T-cell (primary cell): Measurements from ENCODE around the gene GMPS. TPM values are rescaled to one million over a fixed set of nuclear protein-coding genes. Genes with fewer than 3 reads are reported as not detected.
"Not testable (repeated sequence)": the region's sequence is repeated elsewhere in the genome, so short reads cannot be mapped to it uniquely, and the experiment has no call there.

Experiments used
- ATAC-seq, 4 experiments: fragments of 200-7000 bp in 3 of 4; fragments of 150-1000 bp in 1 of 4; cut with Tn5 transposase; replicated peaks in 1 of 4; 1 replicate in 3 of 4; 2 replicates in 1 of 4; pipeline ENCODE4 v1.10.0; 2021; ENCODE audit warnings: moderate library complexity in 3 of 4, mild to moderate bottlenecking in 2 of 4, moderate number of reproducible peaks in 1 of 4
- CTCF ChIA-PET, 2 donors: fragments of 300-600 bp; sonication (Branson Sonifier 250); formaldehyde crosslinking; loops; one replicate each; lab custom pipeline; 2022; ENCODE audit warnings: antibody characterized with exemption in 2 of 2; lab: Charles Lee
- POLR2A ChIA-PET, 2 donors: fragments of 300-600 bp; sonication (Branson Sonifier 250); formaldehyde crosslinking; loops; one replicate each; lab custom pipeline; 2022; ENCODE audit warnings: antibody characterized with exemption in 2 of 2; lab: Charles Lee
- DNase-seq, 35 experiments: peaks; one replicate each; pipeline versions ENCODE4 v3.0.0 to v3.0.0-alpha.2; 2013 to 2023
- H3K27ac ChIP-seq: one replicate; pipeline ENCODE4 v1.5.1; 2013; ENCODE audit warnings: low read length
- H3K27me3 ChIP-seq, 2 experiments: replicated peaks in 1 of 2; 1 replicate in 1 of 2; 2 replicates in 1 of 2; pipeline versions ENCODE4 v1.6.1 to v1.7.0; 2013; ENCODE audit warnings: low read length in 1 of 2, mixed read lengths in 1 of 2; ENCODE audit not compliant: control insufficient read depth in 2 of 2, insufficient read depth in 2 of 2; ENCODE audit errors: extremely low read depth in 1 of 2
- H3K36me3 ChIP-seq, 2 donors: 1 replicate in 1 of 2; 2 replicates in 1 of 2; pipeline versions ENCODE4 v1.6.1 to v1.7.0; 2013; ENCODE audit warnings: low read length in 1 of 2; ENCODE audit not compliant: control insufficient read depth in 2 of 2, insufficient read depth in 1 of 2; ENCODE audit errors: extremely low read depth in 1 of 2
- H3K4me1 ChIP-seq, 2 experiments: 1 replicate in 1 of 2; 2 replicates in 1 of 2; pipeline versions ENCODE4 v1.6.1 to v1.7.0; 2013; ENCODE audit warnings: low read length in 2 of 2, mixed read lengths in 1 of 2; ENCODE audit not compliant: insufficient read depth in 2 of 2, control insufficient read depth in 1 of 2; ENCODE audit errors: extremely low read depth in 1 of 2
- H3K4me3 ChIP-seq, 2 donors: 1 replicate in 1 of 2; 2 replicates in 1 of 2; pipeline versions ENCODE4 v1.5.1 to v1.7.0; 2013; ENCODE audit warnings: mild to moderate bottlenecking in 2 of 2, low read length in 1 of 2, moderate library complexity in 1 of 2; ENCODE audit not compliant: control insufficient read depth in 1 of 2; ENCODE audit errors: extremely low read depth in 1 of 2
- H3K9me3 ChIP-seq: 2 replicates; pipeline ENCODE4 v1.7.0; 2013
- H3K27ac Mint-ChIP-seq, 2 donors: one replicate each; pipeline ENCODE4 v1.8.0; 2020 to 2021; ENCODE audit warnings: mild to moderate bottlenecking in 2 of 2, mixed read lengths in 2 of 2
- H3K27me3 Mint-ChIP-seq, 2 donors: one replicate each; pipeline ENCODE4 v1.8.0; 2021 to 2022; ENCODE audit warnings: mixed read lengths in 2 of 2
- H3K36me3 Mint-ChIP-seq: one replicate; pipeline ENCODE4 v1.8.0; 2021; ENCODE audit warnings: mixed read lengths
- H3K4me1 Mint-ChIP-seq, 3 donors: one replicate each; pipeline ENCODE4 v1.8.0; 2020 to 2022; ENCODE audit warnings: mixed read lengths in 3 of 3, mild to moderate bottlenecking in 1 of 3
- H3K4me3 Mint-ChIP-seq, 3 donors: one replicate each; pipeline ENCODE4 v1.8.0; 2020 to 2022; ENCODE audit warnings: mild to moderate bottlenecking in 3 of 3, mixed read lengths in 3 of 3, moderate library complexity in 3 of 3
- H3K9me3 Mint-ChIP-seq, 3 donors: one replicate each; pipeline ENCODE4 v1.8.0; 2020 to 2022; ENCODE audit warnings: mixed read lengths in 3 of 3
- WGBS: methylation state at CpG from one replicate; pipeline ENCODE4 v1.1.5; 2013; ENCODE audit warnings: missing lambda C conversion rate; ENCODE audit not compliant: insufficient coverage; 5-methylcytosine and 5-hydroxymethylcytosine counted together
- total RNA-seq, 35 experiments: library from RNA in 6 of 35; stranded (reverse) in 6 of 35; fragments of 120-200 nt in 1 of 35; gene quantifications; one replicate each; pipeline versions ENCODE4 v1.2.1 to v1.2.4 and lab custom pipeline; 2013 to 2026

The GMPS gene
- total RNA-seq, 5 donors from 2014 or later (not counting 1 experiment from before 2014, with no cell fraction given): 37.4 to 44.1 (median 40.6) TPM

DNA sequence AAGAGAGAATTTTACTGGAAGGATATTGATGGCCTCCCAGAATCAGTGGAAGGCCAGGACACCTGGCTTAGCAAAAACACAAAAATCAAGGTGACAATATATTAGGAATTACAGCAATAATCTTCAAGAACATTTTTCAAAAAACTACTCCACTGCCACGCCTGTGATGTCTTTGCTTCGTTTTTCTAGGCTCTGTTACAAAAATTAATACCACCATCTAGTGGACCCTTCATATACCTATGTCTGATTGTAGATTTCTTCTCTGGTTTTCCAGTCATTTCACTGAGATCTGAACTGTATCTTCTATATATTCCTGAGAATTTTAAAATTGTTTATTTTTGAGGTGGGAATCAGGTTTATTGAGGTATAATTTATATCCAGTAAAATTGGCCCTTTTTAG lies 10.6 kb upstream of the GMPS start:
- CTCF ChIA-PET: no interaction called here

DNA sequence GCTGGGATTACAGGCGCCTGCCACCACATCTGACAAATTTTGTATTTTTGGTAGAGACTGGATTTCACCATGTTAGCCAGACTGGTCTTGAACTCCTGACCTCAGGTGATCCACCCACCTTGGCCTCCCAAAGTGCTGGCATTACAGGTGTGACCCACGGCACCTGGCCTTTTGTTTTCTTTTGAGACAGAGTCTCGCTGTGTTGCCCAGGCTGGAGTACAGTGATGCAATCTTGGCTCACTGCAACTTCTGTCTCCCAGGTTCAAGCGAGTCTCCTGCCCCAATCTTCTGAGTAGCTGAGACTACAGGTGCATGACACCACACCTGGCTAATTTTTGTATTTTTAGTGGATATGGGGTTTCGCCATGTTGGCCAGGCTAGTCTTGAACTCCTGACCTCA lies 10.0 kb upstream of the GMPS start:
- not testable (repeated sequence) for H3K9me3 ChIP-seq, H3K27ac ChIP-seq, H3K27ac Mint-ChIP-seq, H3K27me3 ChIP-seq, H3K36me3 Mint-ChIP-seq, H3K4me3 Mint-ChIP-seq, H3K4me3 ChIP-seq, H3K9me3 Mint-ChIP-seq, DNase-seq, H3K36me3 ChIP-seq, H3K27me3 Mint-ChIP-seq, ATAC-seq
- 87% methylated on average over 5 of the region's 5 CpGs for WGBS
- peaks cover 0 to 24% (median 16%) of the 10 kb centered on the region in 3 donors for H3K4me1 Mint-ChIP-seq
- H3K4me1 ChIP-seq: peaks cover 0 to 12% of the 10 kb centered on the region in 2 experiments
- ChIA-PET POLR2A (interaction anchor here in 1 of 2 donors (0.6 kb wide), 1 partner anchor 119 kb away, joined by 3 read pairs; no protein-coding TSS in a partner anchor), CTCF (interaction anchor here in 1 of 2 donors (0.6 kb wide), 1 partner anchor 54 kb away, joined by 3 read pairs; the partner anchor contains the start of gene C3orf33)

More for the DNA sequence above, 10.6 kb upstream of the GMPS start:
- H3K4me1 Mint-ChIP-seq: peaks cover 3 to 26% (median 17%) of the 10 kb centered on the region in 3 donors
- DNase-seq (peak in 1 of 35 experiments; percentile 28), ATAC-seq (no peak)
- no peaks in the 10 kb centered on the region for H3K36me3 ChIP-seq
- peaks cover under 1% of the 10 kb centered on the region for H3K36me3 Mint-ChIP-seq
- H3K27ac ChIP-seq: no peak overlapping the region
- peak overlapping the region in 1 of 2 donors; percentile 5 for H3K27ac Mint-ChIP-seq
- no peak overlapping the region for H3K4me3 ChIP-seq
- H3K9me3 Mint-ChIP-seq: no peaks in the 10 kb centered on the region
- H3K4me3 Mint-ChIP-seq: no peak overlapping the region
- no peaks in the 10 kb centered on the region for H3K9me3 ChIP-seq
- no peaks in the 10 kb centered on the region for H3K27me3 Mint-ChIP-seq
- peaks cover 1 to 17% of the 10 kb centered on the region in 2 experiments for H3K4me1 ChIP-seq
- POLR2A ChIA-PET: interaction anchor here in 1 of 2 donors (0.6 kb wide), 1 partner anchor 119 kb away, joined by 3 read pairs; no protein-coding TSS in a partner anchor
- no CpG with 5 or more reads among the region's 2 CpGs for WGBS
- no peaks in the 10 kb centered on the region for H3K27me3 ChIP-seq

DNA sequence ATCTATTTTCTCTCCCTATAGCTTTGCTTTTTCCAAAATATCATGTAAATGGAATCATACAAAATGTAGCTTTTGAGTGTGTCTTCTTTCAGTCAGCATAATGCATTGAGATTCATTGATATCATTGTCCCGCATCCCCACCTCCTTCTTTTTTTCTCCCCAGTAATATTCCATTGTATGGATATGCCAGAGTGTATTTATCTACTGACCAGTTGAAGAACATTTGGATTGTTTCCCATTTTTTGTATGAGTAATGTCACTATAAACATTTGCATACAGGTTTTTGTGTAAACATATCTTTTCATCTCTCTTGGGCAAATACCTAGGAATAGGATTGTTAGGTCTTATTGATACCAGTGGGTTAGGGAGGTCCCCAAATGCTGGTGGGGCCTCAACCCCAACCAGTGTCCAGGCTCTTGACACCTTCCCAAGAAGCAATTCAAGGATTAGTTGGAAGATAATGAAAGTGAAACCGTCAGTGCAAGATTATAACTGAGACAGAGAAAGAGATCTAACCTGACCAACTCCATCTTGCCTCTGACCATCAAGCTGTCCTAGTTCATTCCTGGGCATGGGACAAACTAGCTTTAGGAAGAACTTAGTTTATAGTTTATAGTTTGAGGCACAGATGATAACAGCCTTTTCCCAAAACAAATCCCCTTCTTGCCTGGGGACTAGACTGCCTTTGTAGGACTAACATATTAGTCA lies 8.8 kb upstream of the GMPS start:
- Histone ChIP-seq H3K4me1 (peaks cover 0 to 12% of the 10 kb centered on the region in 2 experiments), H3K27ac (peak overlapping the region; percentile 72), H3K36me3 (no peaks in the 10 kb centered on the region), H3K4me3 (no peak overlapping the region), H3K27me3 (no peaks in the 10 kb centered on the region), H3K9me3 (no peaks in the 10 kb centered on the region)
- H3K9me3 Mint-ChIP-seq: no peaks in the 10 kb centered on the region
- H3K4me3 Mint-ChIP-seq: no peak overlapping the region
- no CpG with 5 or more reads among the region's 2 CpGs for WGBS
- H3K4me1 Mint-ChIP-seq: peaks cover 0 to 24% (median 16%) of the 10 kb centered on the region in 3 donors
- no peaks in the 10 kb centered on the region for H3K36me3 Mint-ChIP-seq
- ChIA-PET POLR2A (no interaction called here), CTCF (interaction anchor here in 1 of 2 donors (1.8 to 2.3 kb wide), 2 partner anchors 10 to 55 kb away, joined by 6 to 13 read pairs; partner anchors contain the start of gene C3orf33)
- ATAC-seq (no peak), DNase-seq (no peak)
- H3K27me3 Mint-ChIP-seq: no peaks in the 10 kb centered on the region
- peak overlapping the region; percentile 82 to 84 for H3K27ac Mint-ChIP-seq

DNA sequence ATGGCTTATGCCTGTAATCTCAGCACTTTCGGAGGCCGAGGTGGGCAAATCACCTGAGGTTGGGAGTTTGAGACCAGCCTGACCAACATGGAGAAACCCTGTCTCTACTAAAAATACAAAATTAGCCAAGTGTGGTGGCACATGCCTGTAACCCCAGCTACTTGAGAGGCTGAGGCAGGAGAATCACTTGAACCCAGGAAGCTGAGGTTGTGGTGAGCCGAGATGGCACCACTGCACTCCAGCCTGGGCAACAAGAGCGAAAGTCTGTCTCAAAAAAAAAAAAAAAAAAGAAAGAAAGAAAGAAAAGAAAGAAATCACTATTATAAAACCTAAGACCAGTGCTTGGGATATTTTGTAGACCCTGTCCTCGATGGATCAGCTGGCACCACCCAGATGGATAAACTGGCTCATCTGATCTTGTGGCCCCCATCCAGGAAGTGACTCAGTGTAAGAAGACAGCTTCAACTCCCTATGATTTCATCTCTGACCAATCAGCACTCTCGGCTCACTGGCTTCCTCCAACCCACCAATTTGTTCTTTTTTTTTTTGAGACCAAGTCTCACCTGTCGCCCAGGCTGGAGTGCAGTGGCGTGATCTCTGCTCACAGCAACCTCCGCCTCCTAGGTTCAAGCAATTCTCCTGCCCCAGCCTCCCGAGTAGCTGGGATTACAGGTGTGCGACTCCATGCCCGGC lies 8.0 kb upstream of the GMPS start:
- CTCF ChIA-PET: interaction anchor here (1.2 to 2.3 kb wide), 3 partner anchors 9 to 57 kb away, joined by 3 to 13 read pairs (median 6); partner anchors contain the start of gene C3orf33 (in 2 of the 2)
- not testable (repeated sequence) for H3K9me3 ChIP-seq, H3K9me3 Mint-ChIP-seq, H3K27me3 Mint-ChIP-seq, H3K36me3 ChIP-seq, H3K36me3 Mint-ChIP-seq, H3K27me3 ChIP-seq
- ATAC-seq (peak; percentile 83 to 94 (median 88)), DNase-seq (peak in 34 of 35 experiments; percentile 15 to 73 (median 42))
- Mint-ChIP-seq H3K27ac (peak overlapping the region; percentile 82 to 84), H3K4me3 (peak overlapping the region in 2 of 3 donors; percentile 13 to 28), H3K4me1 (peaks cover 0 to 24% (median 16%) of the 10 kb centered on the region in 3 donors)
- WGBS: 54% methylated on average over 6 of the region's 12 CpGs
- Histone ChIP-seq H3K4me1 (peaks cover 0 to 12% of the 10 kb centered on the region in 2 experiments), H3K27ac (peak overlapping the region; percentile 72), H3K4me3 (peak overlapping the region in 1 of 2 donors; percentile 7)
- POLR2A ChIA-PET: interaction anchor here (0.6 to 0.7 kb wide), 4 partner anchors 10 to 1297 kb away, joined by 3 to 7 read pairs (median 4); partner anchors contain the start of gene CCNL1 (in 1 of the 2)

DNA sequence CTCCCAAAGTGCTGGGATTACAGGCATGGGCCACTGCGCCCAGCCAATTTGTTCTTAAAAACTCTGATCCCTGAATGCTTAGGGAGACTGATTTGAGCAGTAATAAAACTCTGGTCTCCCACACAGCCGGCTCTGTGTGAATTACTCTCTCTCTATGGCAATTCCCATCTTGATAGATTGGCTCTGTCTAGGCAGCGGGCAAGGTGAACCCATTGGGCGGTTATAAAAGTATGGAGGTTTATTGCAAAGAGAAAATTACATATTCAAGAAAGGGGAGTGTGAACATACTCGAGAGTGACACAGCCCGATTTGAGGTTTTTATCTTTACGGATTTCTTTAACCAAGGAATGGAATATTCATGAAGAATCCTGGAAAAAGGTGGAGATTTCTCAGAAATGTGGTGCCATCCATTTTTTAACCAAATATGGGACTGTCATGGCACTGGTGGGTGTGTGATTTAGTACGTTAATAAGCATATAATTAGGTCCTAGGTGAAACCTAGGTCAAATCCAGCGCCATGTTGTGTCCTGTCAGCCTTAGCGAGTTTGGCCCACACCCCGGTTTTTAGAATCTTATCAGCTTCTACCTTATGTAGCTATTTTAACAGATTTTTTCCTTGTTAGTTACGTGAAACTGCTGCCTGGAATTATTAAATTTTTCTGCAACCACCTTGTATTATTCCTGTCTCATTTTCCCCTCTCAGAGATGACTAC lies 7.2 kb upstream of the GMPS start:
- Mint-ChIP-seq H3K4me3 (no peak overlapping the region), H3K4me1 (peaks cover 0 to 24% (median 16%) of the 10 kb centered on the region in 3 donors), H3K27ac (peak overlapping the region; percentile 82 to 84), H3K36me3 (no peaks in the 10 kb centered on the region), H3K27me3 (no peaks in the 10 kb centered on the region), H3K9me3 (no peaks in the 10 kb centered on the region)
- WGBS: 95% methylated on average over 7 of the region's 12 CpGs
- Histone ChIP-seq H3K9me3 (no peaks in the 10 kb centered on the region), H3K4me3 (no peak overlapping the region), H3K27me3 (no peaks in the 10 kb centered on the region), H3K27ac (peak overlapping the region; percentile 72), H3K4me1 (peaks cover 0 to 12% of the 10 kb centered on the region in 2 experiments), H3K36me3 (no peaks in the 10 kb centered on the region)
- POLR2A ChIA-PET: interaction anchor here (0.6 kb wide), 3 partner anchors 12 to 1297 kb away, joined by 3 to 4 read pairs (median 4); partner anchors contain the start of gene CCNL1 (in 1 of the 2)
- DNase-seq (no peak), ATAC-seq (peak in 1 of 4 experiments; percentile 9)
- CTCF ChIA-PET: interaction anchor here (1.2 to 2.3 kb wide), 3 partner anchors 9 to 57 kb away, joined by 3 to 13 read pairs (median 6); partner anchors contain the start of gene C3orf33 (in 2 of the 2)
